Neuronal stem cell (in vitro differentiated cells): Measurements from ENCODE around the gene ABHD2.

Experiments
- DNase-seq: peaks from one replicate; pipeline ENCODE4 v3.0.0-alpha.2; 2013; ENCODE audit warnings: low spot score
- H2AFZ ChIP-seq: one replicate; pipeline ENCODE4 v1.6.1; 2013; ENCODE audit warnings: mild to moderate bottlenecking, low read length, inconsistent platforms
- H2AK5ac ChIP-seq: 2 replicates; pipeline ENCODE4 v1.6.1; 2013; ENCODE audit warnings: low read depth, mild to moderate bottlenecking, inconsistent platforms, low read length, moderate library complexity, mixed read lengths
- H2BK120ac ChIP-seq: 2 replicates; pipeline ENCODE4 v1.6.1; 2013; ENCODE audit warnings: low read depth, mild to moderate bottlenecking, inconsistent platforms, low read length, moderate library complexity, mixed read lengths
- H2BK12ac ChIP-seq: one replicate; pipeline ENCODE4 v1.6.1; 2013; ENCODE audit warnings: low read length, inconsistent platforms
- H2BK15ac ChIP-seq: 2 replicates; pipeline ENCODE4 v1.6.1; 2013; ENCODE audit warnings: mild to moderate bottlenecking, low read length, inconsistent platforms, mixed read lengths
- H2BK5ac ChIP-seq: one replicate; pipeline ENCODE4 v1.6.1; 2013; ENCODE audit warnings: inconsistent platforms, mild to moderate bottlenecking, low read length, moderate library complexity
- H3K14ac ChIP-seq: one replicate; pipeline ENCODE4 v1.6.1; 2013; ENCODE audit warnings: low read length, inconsistent platforms
- H3K18ac ChIP-seq: 2 replicates; pipeline ENCODE4 v1.6.1; 2013; ENCODE audit warnings: low read length, inconsistent platforms
- H3K23ac ChIP-seq: 2 replicates; pipeline ENCODE4 v1.6.1; 2013; ENCODE audit warnings: low read depth, mild to moderate bottlenecking, mixed read lengths, low read length, inconsistent platforms; ENCODE audit not compliant: poor library complexity
- H3K27ac ChIP-seq: replicated peaks from 3 replicates; pipeline ENCODE4 v1.5.1; 2013; ENCODE audit warnings: low read length, inconsistent platforms
- H3K27me3 ChIP-seq, 3 experiments: 2 replicates each; pipeline ENCODE4 v1.6.1; 2013; ENCODE audit warnings: low read length in 3 of 3, mild to moderate bottlenecking in 2 of 3, inconsistent platforms in 1 of 3, low read depth in 1 of 3, mixed read lengths in 1 of 3, moderate library complexity in 1 of 3; ENCODE audit not compliant: control insufficient read depth in 3 of 3, insufficient read depth in 3 of 3
- H3K36me3 ChIP-seq, 2 donors: replicated peaks in 1 of 2; 2 replicates each; pipeline ENCODE4 v1.6.1; 2013; ENCODE audit warnings: low read length in 2 of 2; ENCODE audit not compliant: control insufficient read depth in 2 of 2, insufficient read depth in 2 of 2
- H3K4ac ChIP-seq: 2 replicates; pipeline ENCODE4 v1.6.1; 2013; ENCODE audit warnings: inconsistent platforms, mild to moderate bottlenecking, low read length, moderate library complexity
- H3K4me1 ChIP-seq, 2 donors: 1 replicate in 1 of 2; 2 replicates in 1 of 2; pipeline ENCODE4 v1.6.1; 2013; ENCODE audit warnings: low read length in 2 of 2, low read depth in 1 of 2; ENCODE audit not compliant: control insufficient read depth in 2 of 2, insufficient read depth in 1 of 2
- H3K4me2 ChIP-seq: one replicate; pipeline ENCODE4 v1.6.1; 2013; ENCODE audit warnings: mild to moderate bottlenecking, low read length, inconsistent platforms; ENCODE audit not compliant: insufficient read depth, poor library complexity, severe bottlenecking
- H3K4me3 ChIP-seq, 2 donors: 2 replicates each; pipeline ENCODE4 v1.5.1; 2013; ENCODE audit warnings: low read length in 2 of 2, mild to moderate bottlenecking in 2 of 2, inconsistent platforms in 1 of 2, moderate library complexity in 1 of 2
- H3K79me1 ChIP-seq: one replicate; pipeline ENCODE4 v1.6.1; 2013; ENCODE audit warnings: low read depth, mild to moderate bottlenecking, inconsistent platforms, low read length, moderate library complexity
- H3K9ac ChIP-seq: one replicate; pipeline ENCODE4 v1.6.1; 2013; ENCODE audit warnings: mild to moderate bottlenecking, low read depth, low read length, inconsistent platforms; ENCODE audit not compliant: poor library complexity
- H3K9me3 ChIP-seq, 2 donors: replicated peaks in 1 of 2; 2 replicates each; pipeline versions ENCODE3 to v1.6.1; 2013; ENCODE audit warnings: low read length in 2 of 2, mild to moderate bottlenecking in 2 of 2, inconsistent platforms in 1 of 2, low read depth in 1 of 2, mixed read lengths in 1 of 2, moderate library complexity in 1 of 2; ENCODE audit not compliant: control insufficient read depth in 2 of 2, insufficient read depth in 1 of 2
- H4K8ac ChIP-seq: one replicate; pipeline ENCODE4 v1.6.1; 2013; ENCODE audit warnings: low read depth, mild to moderate bottlenecking, inconsistent platforms, low read length, moderate library complexity
- H4K91ac ChIP-seq: one replicate; pipeline ENCODE4 v1.6.1; 2013; ENCODE audit warnings: low read length, low read depth, mild to moderate bottlenecking, inconsistent platforms; ENCODE audit not compliant: poor library complexity
- WGBS, 2 donors: extraction: QIAGEN DNeasy Blood & Tissue Kit; methylation state at CpG; one replicate each; pipeline ENCODE4 v1.1.7; 2013; ENCODE audit warnings: missing lambda C conversion rate in 2 of 2, mixed read lengths in 1 of 2; ENCODE audit not compliant: insufficient read length in 2 of 2, insufficient replicate concordance in 1 of 2; ENCODE audit errors: extremely low coverage in 2 of 2; 5-methylcytosine and 5-hydroxymethylcytosine counted together

The ABHD2 gene

DNA sequence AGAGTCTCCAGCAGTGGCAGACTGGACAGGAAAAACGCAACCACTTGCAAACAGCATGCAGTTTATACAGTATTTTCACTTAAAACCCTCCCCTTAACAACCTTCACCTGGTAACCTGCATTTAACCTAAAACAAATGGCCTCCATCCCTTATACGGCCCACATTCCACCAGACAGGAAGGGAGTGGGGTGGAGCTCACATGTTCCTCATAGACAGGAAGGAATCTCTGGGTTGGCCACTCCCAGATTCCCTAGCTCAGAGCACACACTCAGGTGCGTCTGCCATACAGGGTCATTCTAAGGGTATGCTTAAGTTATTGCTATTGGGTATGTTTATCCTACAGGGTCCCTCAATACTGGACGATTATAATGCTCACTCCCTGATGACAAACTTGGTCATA, 16.8 kb upstream of the ABHD2 start:
- H2BK5ac ChIP-seq, result no peak overlapping the region
- H3K4me3 ChIP-seq, result no peak overlapping the region
- no peaks in the 10 kb centered on the region for H3K36me3 ChIP-seq
- H3K9ac ChIP-seq, result no peak overlapping the region
- no peak for DNase-seq
- no peak overlapping the region for H2BK120ac ChIP-seq
- H4K8ac ChIP-seq, result no peak overlapping the region
- no peak overlapping the region for H3K14ac ChIP-seq
- H4K91ac ChIP-seq, result no peak overlapping the region
- no CpG with 5 or more reads among the region's 4 CpGs for WGBS, 2 donors
- no peak overlapping the region for H3K23ac ChIP-seq
- no peaks in the 10 kb centered on the region for H3K27me3 ChIP-seq
- no peak overlapping the region for H2BK15ac ChIP-seq
- H3K27ac ChIP-seq, result no peak overlapping the region
- H3K4me2 ChIP-seq, result no peak overlapping the region
- no peak overlapping the region for H2AK5ac ChIP-seq
- no peak overlapping the region for H2AFZ ChIP-seq
- no peaks in the 10 kb centered on the region for H3K4me1 ChIP-seq
- H2BK12ac ChIP-seq, result no peak overlapping the region
- no peak overlapping the region for H3K4ac ChIP-seq
- no peak overlapping the region for H3K18ac ChIP-seq
- H3K79me1 ChIP-seq, result no peaks in the 10 kb centered on the region
- H3K9me3 ChIP-seq, result peaks cover 8 to 12% of the 10 kb centered on the region in 2 donors

DNA sequence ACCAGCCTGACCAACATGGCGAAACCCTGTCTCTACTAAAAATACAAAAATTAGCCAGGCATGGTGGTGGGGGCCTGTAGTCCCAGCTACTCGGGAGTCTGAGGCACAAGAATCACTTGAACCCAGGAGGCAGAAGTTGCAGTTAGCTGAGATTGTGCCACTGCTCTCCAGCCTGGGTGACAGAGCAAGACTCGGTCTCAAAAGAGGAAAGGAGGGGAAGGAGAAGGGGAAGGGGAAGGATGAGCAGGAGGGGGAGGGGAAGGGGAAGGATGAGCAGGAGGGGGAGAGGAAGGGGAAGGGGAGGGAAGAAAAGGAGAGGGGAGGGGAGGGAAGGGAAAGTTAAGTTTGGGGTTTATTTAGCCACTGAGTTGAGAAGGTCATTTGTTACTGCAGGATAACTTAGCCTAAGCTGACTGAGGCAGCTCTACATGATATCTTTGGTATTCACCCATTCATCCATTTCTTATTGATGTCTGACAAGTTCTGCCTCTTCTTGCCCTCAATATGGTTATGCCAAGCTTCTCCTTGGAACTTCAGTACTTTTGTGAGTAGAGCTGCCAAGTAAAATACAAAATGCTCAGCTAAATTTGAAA, 15.9 kb upstream of the ABHD2 start:
- no peaks in the 10 kb centered on the region for H3K36me3 ChIP-seq
- H3K27ac ChIP-seq, result no peak overlapping the region
- peaks cover 4% of the 10 kb centered on the region in 2 donors for H3K9me3 ChIP-seq
- H3K4me3 ChIP-seq, result no peak overlapping the region
- H2AFZ ChIP-seq, result no peak overlapping the region
- H3K9ac ChIP-seq, result no peak overlapping the region
- H2BK120ac ChIP-seq, result no peak overlapping the region
- H4K8ac ChIP-seq, result no peak overlapping the region
- DNase-seq, result no peak
- no peak overlapping the region for H2AK5ac ChIP-seq
- H2BK15ac ChIP-seq, result no peak overlapping the region
- H3K27me3 ChIP-seq, result no peaks in the 10 kb centered on the region
- no peak overlapping the region for H2BK12ac ChIP-seq
- H3K14ac ChIP-seq, result no peak overlapping the region
- no peak overlapping the region for H4K91ac ChIP-seq
- no peak overlapping the region for H3K18ac ChIP-seq
- H3K23ac ChIP-seq, result no peak overlapping the region
- WGBS, 2 donors, result no CpG with 5 or more reads among the region's 3 CpGs
- no peaks in the 10 kb centered on the region for H3K4me1 ChIP-seq
- H3K79me1 ChIP-seq, result no peaks in the 10 kb centered on the region
- H3K4me2 ChIP-seq, result no peak overlapping the region
- H3K4ac ChIP-seq, result no peak overlapping the region
- H2BK5ac ChIP-seq, result no peak overlapping the region

DNA sequence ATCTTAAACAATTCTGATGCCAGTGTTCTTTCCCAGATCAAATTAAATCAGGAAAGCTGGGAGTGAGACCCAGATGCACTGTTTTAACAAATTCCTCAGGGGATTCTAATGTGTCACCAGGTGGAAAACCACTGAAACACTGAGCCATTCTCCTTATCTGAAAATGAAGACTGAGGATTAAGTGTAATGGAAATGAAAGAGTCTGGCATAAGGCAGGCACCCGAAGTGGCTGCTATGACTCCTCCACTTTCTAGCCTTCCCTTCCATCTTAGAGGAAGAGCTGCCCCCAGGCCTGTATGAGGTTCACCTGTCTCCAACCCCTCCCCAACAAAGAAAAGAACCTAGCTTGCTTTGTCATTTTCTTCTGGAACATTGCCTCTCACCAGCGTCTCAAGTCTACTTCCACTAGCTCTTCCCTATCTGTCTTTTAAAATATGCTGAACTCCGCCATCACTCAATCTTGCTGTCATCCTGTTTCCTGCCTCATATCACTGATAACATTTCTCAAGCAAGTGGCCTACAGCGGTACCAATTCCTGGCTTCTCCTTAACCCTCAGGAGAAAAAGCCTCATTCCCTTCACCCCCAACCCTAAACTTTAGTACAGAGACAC, 13.7 kb upstream of the ABHD2 start:
- Histone ChIP-seq H3K4ac (no peak overlapping the region), H3K18ac (no peak overlapping the region), H2AFZ (no peak overlapping the region), H3K79me1 (no peaks in the 10 kb centered on the region), H4K91ac (no peak overlapping the region), H3K4me3 (no peak overlapping the region), H3K4me1 (no peaks in the 10 kb centered on the region), H3K14ac (no peak overlapping the region), H3K27me3 (no peaks in the 10 kb centered on the region), H3K23ac (no peak overlapping the region), H2BK15ac (no peak overlapping the region), H3K36me3 (no peaks in the 10 kb centered on the region), H3K27ac (no peak overlapping the region), H2BK120ac (no peak overlapping the region), H4K8ac (no peak overlapping the region), H3K4me2 (no peak overlapping the region), H2BK5ac (no peak overlapping the region), H2AK5ac (no peak overlapping the region), H2BK12ac (no peak overlapping the region), H3K9ac (no peak overlapping the region), H3K9me3 (no peaks in the 10 kb centered on the region)
- no peak for DNase-seq
- WGBS, 2 donors, result no CpG with 5 or more reads among the region's 4 CpGs

DNA sequence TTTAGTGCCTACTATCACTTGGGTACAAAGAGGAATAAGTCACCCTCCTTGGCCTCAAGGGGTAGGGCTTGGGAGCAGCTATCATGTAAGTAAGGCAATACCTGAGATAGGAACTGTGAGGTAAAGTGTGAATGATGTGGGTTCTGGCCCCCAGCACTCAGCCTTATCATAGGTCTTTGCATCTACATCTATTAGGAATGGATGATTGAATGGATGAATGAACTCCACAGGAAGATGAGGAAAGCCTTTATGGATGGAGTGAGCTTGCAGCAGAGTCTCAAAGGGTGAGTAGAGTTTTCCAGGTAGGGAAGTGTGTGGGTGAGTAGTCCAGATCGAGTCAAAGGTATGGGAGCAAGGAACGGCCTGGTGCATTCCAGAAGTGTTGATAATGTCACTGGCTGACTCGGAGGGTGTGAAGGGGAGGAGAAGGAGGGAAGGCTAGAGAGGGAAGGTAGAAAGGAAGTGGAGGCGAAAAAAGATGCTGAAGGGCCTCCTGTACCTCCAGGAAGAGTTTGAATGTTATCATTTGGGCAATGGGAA, 13.1 kb upstream of the ABHD2 start:
- Histone ChIP-seq H3K27me3 (no peaks in the 10 kb centered on the region), H4K8ac (no peak overlapping the region), H3K4me3 (no peak overlapping the region), H2BK12ac (no peak overlapping the region), H2BK15ac (no peak overlapping the region), H4K91ac (no peak overlapping the region), H2BK120ac (no peak overlapping the region), H3K79me1 (no peaks in the 10 kb centered on the region), H3K4ac (no peak overlapping the region), H3K27ac (no peak overlapping the region), H3K4me2 (no peak overlapping the region), H3K18ac (no peak overlapping the region), H3K23ac (no peak overlapping the region), H2BK5ac (no peak overlapping the region), H3K14ac (no peak overlapping the region), H3K36me3 (no peaks in the 10 kb centered on the region), H2AFZ (no peak overlapping the region), H2AK5ac (no peak overlapping the region), H3K9me3 (no peaks in the 10 kb centered on the region), H3K9ac (no peak overlapping the region), H3K4me1 (no peaks in the 10 kb centered on the region)
- no CpG with 5 or more reads among the region's 4 CpGs for whole genome bisulfite sequencing, 2 donors
- no peak for DNase-seq
